HL-60 (cell line): ENCODE results near the gene CTNNA3.

Experiments
- DNase-seq, 2 experiments: peaks; one replicate each; pipeline ENCODE4 v3.0.0-alpha.2; 2010 to 2020; ENCODE audit warnings: low read depth in 1 of 2, low spot score in 1 of 2
- H3K27ac ChIP-seq: fragments of 250-450 bp; sonication (Bioruptor Pico); replicated peaks from 2 replicates; pipeline ENCODE4 v1.5.1; 2020; ENCODE audit warnings: mild to moderate bottlenecking, moderate library complexity
- H3K27me3 ChIP-seq: fragments of 250-450 bp; sonication (Bioruptor Pico); 2 replicates; pipeline ENCODE4 v1.5.1; 2021; ENCODE audit warnings: mild to moderate bottlenecking, moderate library complexity; ENCODE audit not compliant: insufficient read depth, poor library complexity, severe bottlenecking
- H3K4me3 ChIP-seq: replicated peaks from 2 replicates; pipeline ENCODE4 v1.5.1; 2011; ENCODE audit warnings: mild to moderate bottlenecking, control low read depth, low read length; ENCODE audit not compliant: insufficient read depth
- GABPA ChIP-seq: IDR thresholded peaks from 2 replicates; pipeline ENCODE4 v1.6.1; 2012; ENCODE audit warnings: low read depth
- POLR2AphosphoS5 ChIP-seq: IDR thresholded peaks from 2 replicates; pipeline ENCODE4 v1.6.1; 2012; ENCODE audit warnings: low read depth
- REST ChIP-seq: IDR thresholded peaks from 2 replicates; pipeline ENCODE4 v1.6.1; 2012; ENCODE audit warnings: low read depth; ENCODE audit not compliant: insufficient replicate concordance
- SPI1 ChIP-seq: IDR thresholded peaks from 2 replicates; pipeline ENCODE4 v1.6.1; 2012; ENCODE audit warnings: low read depth, mild to moderate bottlenecking, borderline replicate concordance
- TF ChIP-seq, protein P1 (sequence below): IDR thresholded peaks from one replicate; pipeline ENCODE4 v1.5.1; 2011; ENCODE audit warnings: low read length, control low read depth, inconsistent platforms; ENCODE audit not compliant: insufficient read depth

Gene CTNNA3

DNA sequence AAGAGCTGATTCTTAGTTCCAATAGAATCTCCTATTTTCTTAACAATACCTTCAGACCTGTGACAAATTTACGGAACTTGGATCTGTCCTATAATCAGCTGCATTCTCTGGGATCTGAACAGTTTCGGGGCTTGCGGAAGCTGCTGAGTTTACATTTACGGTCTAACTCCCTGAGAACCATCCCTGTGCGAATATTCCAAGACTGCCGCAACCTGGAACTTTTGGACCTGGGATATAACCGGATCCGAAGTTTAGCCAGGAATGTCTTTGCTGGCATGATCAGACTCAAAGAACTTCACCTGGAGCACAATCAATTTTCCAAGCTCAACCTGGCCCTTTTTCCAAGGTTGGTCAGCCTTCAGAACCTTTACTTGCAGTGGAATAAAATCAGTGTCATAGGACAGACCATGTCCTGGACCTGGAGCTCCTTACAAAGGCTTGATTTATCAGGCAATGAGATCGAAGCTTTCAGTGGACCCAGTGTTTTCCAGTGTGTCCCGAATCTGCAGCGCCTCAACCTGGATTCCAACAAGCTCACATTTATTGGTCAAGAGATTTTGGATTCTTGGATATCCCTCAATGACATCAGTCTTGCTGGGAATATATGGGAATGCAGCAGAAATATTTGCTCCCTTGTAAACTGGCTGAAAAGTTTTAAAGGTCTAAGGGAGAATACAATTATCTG, 768.6 kb downstream of the CTNNA3 start:
- Histone ChIP-seq H3K27ac (no peak overlapping the region), H3K4me3 (no peak overlapping the region), H3K27me3 (peaks cover 14% of the 10 kb centered on the region)
- TF ChIP-seq, protein P1, sequence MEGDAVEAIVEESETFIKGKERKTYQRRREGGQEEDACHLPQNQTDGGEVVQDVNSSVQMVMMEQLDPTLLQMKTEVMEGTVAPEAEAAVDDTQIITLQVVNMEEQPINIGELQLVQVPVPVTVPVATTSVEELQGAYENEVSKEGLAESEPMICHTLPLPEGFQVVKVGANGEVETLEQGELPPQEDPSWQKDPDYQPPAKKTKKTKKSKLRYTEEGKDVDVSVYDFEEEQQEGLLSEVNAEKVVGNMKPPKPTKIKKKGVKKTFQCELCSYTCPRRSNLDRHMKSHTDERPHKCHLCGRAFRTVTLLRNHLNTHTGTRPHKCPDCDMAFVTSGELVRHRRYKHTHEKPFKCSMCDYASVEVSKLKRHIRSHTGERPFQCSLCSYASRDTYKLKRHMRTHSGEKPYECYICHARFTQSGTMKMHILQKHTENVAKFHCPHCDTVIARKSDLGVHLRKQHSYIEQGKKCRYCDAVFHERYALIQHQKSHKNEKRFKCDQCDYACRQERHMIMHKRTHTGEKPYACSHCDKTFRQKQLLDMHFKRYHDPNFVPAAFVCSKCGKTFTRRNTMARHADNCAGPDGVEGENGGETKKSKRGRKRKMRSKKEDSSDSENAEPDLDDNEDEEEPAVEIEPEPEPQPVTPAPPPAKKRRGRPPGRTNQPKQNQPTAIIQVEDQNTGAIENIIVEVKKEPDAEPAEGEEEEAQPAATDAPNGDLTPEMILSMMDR: no peak
- TF ChIP-seq REST (no peak), GABPA (no peak), SPI1 (no peak), POLR2AphosphoS5 (no peak)
- DNase-seq: no peak

DNA sequence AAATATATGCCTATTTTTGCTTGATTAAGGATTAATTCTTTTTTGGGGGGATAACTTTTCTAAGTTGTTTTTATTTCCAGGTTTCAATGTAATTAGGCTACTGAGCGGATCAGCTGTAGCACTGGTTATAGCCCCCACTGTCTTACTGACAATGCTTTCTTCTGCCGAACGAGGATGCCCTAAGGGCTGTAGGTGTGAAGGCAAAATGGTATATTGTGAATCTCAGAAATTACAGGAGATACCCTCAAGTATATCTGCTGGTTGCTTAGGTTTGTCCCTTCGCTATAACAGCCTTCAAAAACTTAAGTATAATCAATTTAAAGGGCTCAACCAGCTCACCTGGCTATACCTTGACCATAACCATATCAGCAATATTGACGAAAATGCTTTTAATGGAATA, 769.2 kb downstream of the CTNNA3 start:
- Histone ChIP-seq H3K4me3 (no peak overlapping the region), H3K27ac (no peak overlapping the region), H3K27me3 (peaks cover 14% of the 10 kb centered on the region)
- TF ChIP-seq, protein P1: no peak
- TF ChIP-seq SPI1 (no peak), REST (no peak), POLR2AphosphoS5 (no peak), GABPA (no peak)
- no peak for DNase-seq

- no peak within 1 kb of the TSS for H3K27ac ChIP-seq
- peak in 1 of 2 experiments; percentile 43 for DNase-seq
- peaks cover 14% of the 10 kb centered on the region for H3K27me3 ChIP-seq
- no peak for TF ChIP-seq GABPA
- TF ChIP-seq, protein P1: peak; percentile 32
- H3K4me3 ChIP-seq: no peak within 1 kb of the TSS
These were observed 769.9 kb downstream of the CTNNA3 start, which contains the start of gene LRRTM3 for GRCh38 chr10:66925896-66926715. TSS of gene LRRTM3 (plus strand) at chr10:66926036.
